ENCODE measurements around the gene EIF2A.

Gene EIF2A

GRCh38 chr3:150556792-150557191 is 10.2 kb downstream of the EIF2A start:
- no peak for TF ChIP-seq CTCF (IDR thresholded peaks at IDR 0.05)
- no peak for DNase-seq (ENCODE audit: low spot score)
- H3K27ac ChIP-seq: no peak overlapping the region
- no peak overlapping the region for H3K4me3 ChIP-seq

- no peak for DNase-seq (ENCODE audit: low spot score)
- no peak overlapping the region for H3K4me3 ChIP-seq
- no peak for TF ChIP-seq CTCF (IDR thresholded peaks at IDR 0.05)
- H3K27ac ChIP-seq: no peak overlapping the region
Observed at GRCh38 chr3:150557725-150558124, 11.1 kb downstream of the EIF2A start.

- H3K4me3 ChIP-seq: no peak overlapping the region
- TF ChIP-seq CTCF (IDR thresholded peaks at IDR 0.05): no peak
- no peak overlapping the region for H3K27ac ChIP-seq
- DNase-seq (ENCODE audit: low spot score): no peak
Observed at GRCh38 chr3:150564243-150564642, 17.7 kb downstream of the EIF2A start.

GRCh38 chr3:150567328-150567727 is 20.7 kb downstream of the EIF2A start:
- no peak for TF ChIP-seq CTCF (IDR thresholded peaks at IDR 0.05)
- no peak overlapping the region for H3K4me3 ChIP-seq
- no peak overlapping the region for H3K27ac ChIP-seq
- DNase-seq (ENCODE audit: low spot score): no peak

GRCh38 chr3:150577855-150578254 is 31.3 kb downstream of the EIF2A start:
- Histone ChIP-seq H3K4me3 (no peak overlapping the region), H3K27ac (no peak overlapping the region)
- DNase-seq (ENCODE audit: low spot score): no peak
- TF ChIP-seq CTCF (IDR thresholded peaks at IDR 0.05): no peak

- no peak for TF ChIP-seq CTCF (IDR thresholded peaks at IDR 0.05)
- Histone ChIP-seq H3K27ac (no peak overlapping the region), H3K4me3 (no peak overlapping the region)
- no peak for DNase-seq (ENCODE audit: low spot score)
Observed at GRCh38 chr3:150581174-150581573, 34.6 kb downstream of the EIF2A start.

- no peak for TF ChIP-seq CTCF (IDR thresholded peaks at IDR 0.05)
- H3K4me3 ChIP-seq: no peak overlapping the region
- no peak overlapping the region for H3K27ac ChIP-seq
- no peak for DNase-seq (ENCODE audit: low spot score)
Observed at GRCh38 chr3:150582620-150583019, 36.0 kb downstream of the EIF2A start.

Data from coronary artery (tissue), 2 donors.